K562 (cell line): ENCODE data around the gene C1QBP. TPM values are rescaled to one million over a fixed set of nuclear protein-coding genes. Genes with fewer than 3 reads are reported as not detected.
"Not testable (repeated sequence)": the region's sequence is repeated elsewhere in the genome, so short reads cannot be mapped to it uniquely, and the experiment has no call there.

Experiments used
- ATAC-seq: fragments of 200-7000 bp; cut with Tn5 transposase; 3 replicates; pipeline ENCODE4 v1.9.1; 2020; ENCODE audit warnings: moderate library complexity
- BruUV-seq: library from RNA; stranded (reverse); fragments of 400-500 nt; replicated peaks from 2 replicates; lab custom pipeline; 2021; lab: Mats Ljungman, UMichigan
- CTCF ChIA-PET: fragments of 300-600 bp; formaldehyde crosslinking; extraction: SDS; loops from one replicate; lab custom pipeline; 2021; ENCODE audit warnings: low intra/inter-chr PET ratio; lab: Yijun Ruan, JAX
- POLR2A ChIA-PET: fragments of 300-600, 350-650 bp; sonication (Branson Sonifier 250); formaldehyde crosslinking; extraction: SDS; loops from one replicate; lab custom pipeline; 2021; ENCODE audit warnings: antibody characterized with exemption, inconsistent platforms; lab: Yijun Ruan, JAX
- DNase-seq, 4 experiments: peaks; one replicate each; pipeline versions ENCODE4 v3.0.0 to v3.0.0-alpha.2; 2011 to 2018; ENCODE audit warnings: low spot score in 3 of 4, mixed read lengths in 3 of 4; ENCODE audit errors: extremely low read depth in 1 of 4
- FAIRE-seq: peaks from 2 replicates; lab custom pipeline; 2011; peaks lifted over from hg19 to GRCh38; lab: Jason Lieb, UNC
- H2AFZ ChIP-seq: 2 replicates; pipeline ENCODE4 v1.6.0; 2011; ENCODE audit warnings: low read depth, low read length, control low read depth, inconsistent platforms
- H3K27ac ChIP-seq: fragments of 200-600 bp; 3 replicates; pipeline ENCODE4 v1.8.0; 2011; ENCODE audit warnings: low read depth, mild to moderate bottlenecking, control low read depth, inconsistent platforms, low read length, moderate library complexity, mixed read lengths; ENCODE audit errors: extremely low read depth
- H3K27me3 ChIP-seq, 2 experiments: fragments of 300-600 bp in 1 of 2; 2 replicates in 1 of 2; 3 replicates in 1 of 2; pipeline versions ENCODE4 v1.6.0 to v1.8.0; 2011; ENCODE audit warnings: inconsistent platforms in 2 of 2, low read length in 2 of 2, mild to moderate bottlenecking in 1 of 2, mixed read lengths in 1 of 2, moderate library complexity in 1 of 2; ENCODE audit not compliant: control insufficient read depth in 2 of 2, insufficient read depth in 2 of 2
- H3K36me3 ChIP-seq: fragments of 300-600 bp; 3 replicates; pipeline ENCODE4 v1.8.0; 2011; ENCODE audit warnings: mild to moderate bottlenecking, low read length, inconsistent platforms; ENCODE audit not compliant: control insufficient read depth, insufficient read depth
- H3K4me1 ChIP-seq, 2 experiments: fragments of 200-600 bp in 1 of 2; replicated peaks in 1 of 2; 2 replicates in 1 of 2; 3 replicates in 1 of 2; pipeline versions ENCODE4 v1.5.1 to v1.8.0; 2011; ENCODE audit warnings: inconsistent platforms in 2 of 2, low read length in 2 of 2, mild to moderate bottlenecking in 1 of 2, mixed read lengths in 1 of 2, moderate library complexity in 1 of 2; ENCODE audit not compliant: control insufficient read depth in 2 of 2, insufficient read depth in 2 of 2
- H3K4me2 ChIP-seq: 2 replicates; pipeline ENCODE4 v1.6.1; 2011; ENCODE audit warnings: low read length, control low read depth, inconsistent platforms, mixed read lengths; ENCODE audit not compliant: insufficient read depth
- H3K4me3 ChIP-seq: fragments of 200-600 bp; sonication (generic), shearing (Covaris generic); 2 replicates; pipeline ENCODE4 v1.5.1; 2016; ENCODE audit warnings: control low read depth, inconsistent platforms
- H3K79me2 ChIP-seq: fragments of 200-600 bp; 3 replicates; pipeline ENCODE4 v1.8.0; 2011; ENCODE audit warnings: low read length, inconsistent platforms; ENCODE audit not compliant: control insufficient read depth, insufficient read depth
- H3K9ac ChIP-seq, 2 experiments: 2 replicates each; pipeline versions ENCODE4 v1.6.0 to v1.6.1; 2011; ENCODE audit warnings: low read depth in 2 of 2, low read length in 2 of 2, control low read depth in 1 of 2, inconsistent platforms in 1 of 2, mild to moderate bottlenecking in 1 of 2, mixed read lengths in 1 of 2; ENCODE audit not compliant: insufficient read depth in 1 of 2
- H3K9me1 ChIP-seq: one replicate; pipeline ENCODE4 v1.6.0; 2011; ENCODE audit warnings: inconsistent platforms, mild to moderate bottlenecking, low read length, moderate library complexity; ENCODE audit not compliant: control insufficient read depth, insufficient read depth
- H3K9me3 ChIP-seq: replicated peaks from 2 replicates; pipeline ENCODE4 v1.5.1; 2011; ENCODE audit warnings: low read depth, low read length, inconsistent platforms; ENCODE audit not compliant: control insufficient read depth, insufficient read depth
- H4K20me1 ChIP-seq: replicated peaks from 2 replicates; pipeline ENCODE4 v1.6.1; 2011; ENCODE audit warnings: low read length, inconsistent platforms, mixed read lengths; ENCODE audit not compliant: control insufficient read depth, insufficient read depth
- ATF7 ChIP-seq: fragments of 450-650 bp; IDR thresholded peaks from 2 replicates; pipeline ENCODE4 v1.7.1; 2014; ENCODE audit warnings: mild to moderate bottlenecking, moderate library complexity
- BCOR ChIP-seq: fragments of 450-650 bp; IDR thresholded peaks from 2 replicates; pipeline ENCODE4 v1.6.1; 2016
- HDGF ChIP-seq: fragments of 450-650 bp; IDR thresholded peaks from 2 replicates; pipeline ENCODE4 v1.6.1; 2016
- JUN ChIP-seq, 2 experiments: sonication (generic) in 1 of 2; formaldehyde crosslinking in 1 of 2; IDR thresholded peaks; 2 replicates each; pipeline versions ENCODE4 v1.6.1 to v1.8.0; 2012 to 2022; ENCODE audit warnings: borderline replicate concordance in 2 of 2, mild to moderate bottlenecking in 2 of 2, improper control_type of control experiment in 1 of 2, low read depth in 1 of 2, low read length in 1 of 2, missing genetic modification reagents in 1 of 2
- YBX1 ChIP-seq: fragments of 450-650 bp; IDR thresholded peaks from 2 replicates; pipeline ENCODE4 v1.7.1; 2016; ENCODE audit warnings: mild to moderate bottlenecking
- ZC3H8 ChIP-seq: fragments of 450-650 bp; IDR thresholded peaks from 2 replicates; pipeline ENCODE4 v1.6.1; 2017
- ZNF134 ChIP-seq: fragments of 250-450 bp; sonication (Bioruptor Pico); conservative IDR thresholded peaks from 2 replicates; pipeline ENCODE4 v1.4.0; 2020
- ZNF146 ChIP-seq: IDR thresholded peaks from one replicate; pipeline ENCODE4 v1.6.1; 2018; ENCODE audit warnings: missing compliant biosample characterization; ENCODE audit not compliant: unreplicated experiment
- WGBS: fragments of 100-300 bp; shearing (Covaris generic); methylation state at CpG from one replicate; pipeline ENCODE4 v1.1.6; 2016; ENCODE audit warnings: low coverage, mixed read lengths; ENCODE audit not compliant: insufficient coverage; ENCODE audit errors: missing lambda C conversion rate; 5-methylcytosine and 5-hydroxymethylcytosine counted together
- in situ Hi-C: fragments of 300-500 bp; cut with MboI; formaldehyde crosslinking; loops from 4 replicates; pipeline ENCODE4 v1.15.0; 2018; ENCODE audit warnings: inconsistent platforms, mixed read lengths
- intact Hi-C: fragments of 100-400 bp; cut with micrococcal nuclease; formaldehyde crosslinking; loops from 2 replicates; pipeline ENCODE4 v1.14.2; 2022
- polyA plus RNA-seq, 8 experiments: library from polyadenylated mRNA; depleted of rRNA in 4 of 8; stranded (reverse) in 5 of 8; unstranded in 3 of 8; fragments of >200 nt; fragmentation: Nextera tagmentation in 2 of 8; fragmentation: Illumina TruSeq in 1 of 8; extraction: Ambion mirVana in 2 of 8; extraction: Trizol in 1 of 8; gene quantifications; 2 replicates each; pipeline versions ENCODE4 v1.2.1 to v1.2.3, GENCODE V29; 2011 to 2014; ENCODE audit warnings: inconsistent platforms in 1 of 8, missing spikeins in 1 of 8
- total RNA-seq, 7 experiments: library from RNA; depleted of rRNA in 6 of 7; stranded (reverse); fragments of >200 nt in 6 of 7; fragmentation: Illumina TruSeq in 2 of 7; extraction: Trizol in 2 of 7; gene quantifications; 2 replicates each; pipeline versions ENCODE4 v1.2.1 to v1.2.3, GENCODE V29; 2011 to 2021; ENCODE audit warnings: low replicate concordance in 1 of 7

Gene C1QBP
- total and polyA plus RNA-seq, 9 of the 15 experiments (the other 6 are each of a cell fraction or from before 2014, with no cell fraction given), result 90.7 to 665 (median 414) TPM

- ATAC-seq, H3K4me3 ChIP-seq, BruUV-seq, H3K9ac ChIP-seq, H3K9me1 ChIP-seq, H3K27ac ChIP-seq, H4K20me1 ChIP-seq, DNase-seq, H3K9me3 ChIP-seq, H3K4me1 ChIP-seq, in situ Hi-C loops, FAIRE-seq, CTCF ChIA-PET, H3K4me2 ChIP-seq, H2AFZ ChIP-seq, H3K27me3 ChIP-seq: not testable (repeated sequence)
- peaks cover 48% of the 10 kb centered on the region for H3K79me2 ChIP-seq
- H3K36me3 ChIP-seq, result peaks cover 70% of the 10 kb centered on the region
- POLR2A ChIA-PET, result interaction anchor here (0.6 to 1.4 kb wide), 4 partner anchors 10 to 33 kb away, joined by 3 to 4 read pairs (median 3); partner anchors contain the start of genes DHX33, NUP88 and RPAIN
- intact Hi-C loops, result loop anchor here (5.0 kb wide), 1 partner anchor 239 kb away; no protein-coding TSS in a partner anchor
- WGBS, result 84% methylated on average over 4 of the region's 12 CpGs
Measured at GRCh38 chr17:5435781-5436315, 3.1 kb downstream of the C1QBP start.

DNA sequence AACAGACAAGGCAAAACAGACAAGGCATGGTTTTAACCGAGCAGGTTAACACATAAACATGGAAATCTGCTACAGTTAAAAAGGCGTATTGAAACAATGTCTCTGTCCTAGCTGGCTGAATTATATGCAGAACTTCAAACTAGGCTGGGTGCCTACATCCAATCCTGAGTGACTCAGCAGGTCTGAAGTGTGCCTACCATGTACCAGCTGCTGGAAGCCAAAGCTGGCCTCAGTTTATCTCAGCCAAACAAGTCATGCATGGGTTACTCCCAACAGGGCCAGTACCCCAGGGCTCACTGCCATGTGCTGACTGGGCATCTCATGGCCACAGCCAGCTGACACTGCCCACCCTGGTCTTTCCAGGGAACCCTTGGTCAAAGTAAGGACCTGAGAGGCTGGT lies 4.0 kb downstream of the C1QBP start:
- 93% methylated on average over 2 of the region's 2 CpGs for WGBS
- no peak overlapping the region for H3K4me3 ChIP-seq
- CTCF ChIA-PET, result no interaction called here
- no peak overlapping the region for H3K4me2 ChIP-seq
- peaks cover 48% of the 10 kb centered on the region for H3K79me2 ChIP-seq
- H3K27ac ChIP-seq, result peak overlapping the region; percentile 30; the same call in 2 of the 3 replicates
- in situ Hi-C loops, result no loop called here
- H3K36me3 ChIP-seq, result peaks cover 73% of the 10 kb centered on the region
- FAIRE-seq (no peak), DNase-seq (no peak)
- 0 out of 4 replicates have a peak overlapping the region, but pooled peaks of 1 of the 2 experiments have one; percentile 6 for H3K9ac ChIP-seq
- peaks cover 8 to 9% of the 10 kb centered on the region in 2 experiments; a peak in 4 of 5 replicates for H3K4me1 ChIP-seq
- no peaks in the 10 kb centered on the region for H4K20me1 ChIP-seq
- H3K9me3 ChIP-seq, result no peaks in the 10 kb centered on the region
- intact Hi-C loops, result loop anchor here (5.0 kb wide), 1 partner anchor 238 kb away; no protein-coding TSS in a partner anchor
- BruUV-seq, result no TSS peak
- no peaks in the 10 kb centered on the region for H3K27me3 ChIP-seq
- POLR2A ChIA-PET, result interaction anchor here (1.4 kb wide), 1 partner anchor 12 kb away, joined by 4 read pairs; no protein-coding TSS in a partner anchor
- no peak for TF ChIP-seq BCOR
- TF ChIP-seq HDGF, result no peak
- TF ChIP-seq ATF7, result no peak
- TF ChIP-seq ZC3H8, result no peak
- no peak for TF ChIP-seq JUN (IDR thresholded peaks at IDR 0.05; ENCODE audit: borderline replicate concordance, low read depth, low read length)
- no peak for TF ChIP-seq JUN (CRISPR knock-in tag; IDR thresholded peaks at IDR 0.05; ENCODE audit: borderline replicate concordance)
- TF ChIP-seq ZNF134, result no peak
- no peak for TF ChIP-seq ZNF146 (CRISPR knock-in tag)
- TF ChIP-seq YBX1, result no peak
- TF ChIP-seq, all 486 proteins: peak for 0
- no peak for ATAC-seq
- no peak overlapping the region for H2AFZ ChIP-seq
- H3K9me1 ChIP-seq, result no peaks in the 10 kb centered on the region
